Transverse colon (tissue), 4 donors: Measurements from ENCODE around the gene ST6GAL1.
"Not testable (repeated sequence)": the region's sequence is repeated elsewhere in the genome, so short reads cannot be mapped to it uniquely, and the experiment has no call there.

Source experiments
- CTCF ChIP-seq, 5 experiments: fragments of 200-600 bp in 3 of 5; fragments of 450-650 bp in 2 of 5; sonication (generic) in 3 of 5; IDR thresholded peaks; 1 replicate in 2 of 5; 2 replicates in 3 of 5; pipeline ENCODE4 v1.5.1; 2016 to 2017; ENCODE audit warnings: antibody characterized with exemption in 5 of 5, inconsistent platforms in 3 of 5, mild to moderate bottlenecking in 2 of 5, moderate library complexity in 1 of 5
- EP300 ChIP-seq: sonication (generic); formaldehyde crosslinking; IDR thresholded peaks from one replicate; pipeline ENCODE4 v1.6.1; 2017; ENCODE audit warnings: antibody characterized with exemption, low read depth
- POLR2A ChIP-seq: fragments of 450-650 bp; IDR thresholded peaks from one replicate; pipeline ENCODE4 v1.6.1; 2016; ENCODE audit warnings: antibody characterized with exemption, mild to moderate bottlenecking, moderate library complexity
- POLR2AphosphoS5 ChIP-seq, 3 donors: sonication (generic); formaldehyde crosslinking; IDR thresholded peaks; one replicate each; pipeline ENCODE4 v1.6.1; 2016; ENCODE audit warnings: antibody characterized with exemption in 3 of 3

GRCh38 chr3:186889698-186890097 lies 40.6 kb upstream of the ST6GAL1 start:
- TF ChIP-seq CTCF (IDR thresholded peaks at IDR 0.05); POLR2A; EP300; POLR2AphosphoS5 (IDR thresholded peaks at IDR 0.05): not testable (repeated sequence)
